Lower leg skin (tissue), 4 donors: ENCODE data around the gene GTSF1L. TPM values are rescaled to one million over a fixed set of nuclear protein-coding genes. Genes with fewer than 3 reads are reported as not detected.

Experiments
- DNase-seq, 2 donors: peaks; one replicate each; pipeline ENCODE4 v3.0.0-alpha.2; 2019; ENCODE audit warnings: low spot score in 2 of 2
- H3K4me3 ChIP-seq: fragments of 200-600 bp; sonication (generic); 2 replicates; pipeline ENCODE4 v1.5.1; 2017; ENCODE audit warnings: mild to moderate bottlenecking, low read depth; ENCODE audit not compliant: poor library complexity, severe bottlenecking
- POLR2A ChIP-seq, 2 donors: fragments of 450-650 bp; IDR thresholded peaks; one replicate each; pipeline ENCODE4 v1.6.1; 2016 to 2017; ENCODE audit warnings: antibody characterized with exemption in 2 of 2, mild to moderate bottlenecking in 1 of 2, moderate library complexity in 1 of 2
- WGBS, 2 donors: methylation state at CpG; one replicate each; pipeline ENCODE4 v1.1.5; 2018; 5-methylcytosine and 5-hydroxymethylcytosine counted together
- intact Hi-C: fragments of 100-400 bp; cut with DNase I; formaldehyde crosslinking; loops from one replicate; pipeline ENCODE4 v1.15.0; 2023; ENCODE audit warnings: low total_unique reads
- total RNA-seq, 4 donors: library from RNA; depleted of rRNA; stranded (reverse); fragments of >200 nt; gene quantifications; one replicate each; pipeline ENCODE4 v1.1.0, GENCODE V29; 2016
- TF ChIP-seq, protein P1 (sequence below), 3 donors: fragments of 450-650 bp; IDR thresholded peaks; one replicate each; pipeline ENCODE4 v1.5.1; 2016; ENCODE audit warnings: antibody characterized with exemption in 3 of 3, mild to moderate bottlenecking in 3 of 3, moderate library complexity in 2 of 3

GTSF1L gene
- total RNA-seq, 4 donors from 2014 or later, result not detected

DNA sequence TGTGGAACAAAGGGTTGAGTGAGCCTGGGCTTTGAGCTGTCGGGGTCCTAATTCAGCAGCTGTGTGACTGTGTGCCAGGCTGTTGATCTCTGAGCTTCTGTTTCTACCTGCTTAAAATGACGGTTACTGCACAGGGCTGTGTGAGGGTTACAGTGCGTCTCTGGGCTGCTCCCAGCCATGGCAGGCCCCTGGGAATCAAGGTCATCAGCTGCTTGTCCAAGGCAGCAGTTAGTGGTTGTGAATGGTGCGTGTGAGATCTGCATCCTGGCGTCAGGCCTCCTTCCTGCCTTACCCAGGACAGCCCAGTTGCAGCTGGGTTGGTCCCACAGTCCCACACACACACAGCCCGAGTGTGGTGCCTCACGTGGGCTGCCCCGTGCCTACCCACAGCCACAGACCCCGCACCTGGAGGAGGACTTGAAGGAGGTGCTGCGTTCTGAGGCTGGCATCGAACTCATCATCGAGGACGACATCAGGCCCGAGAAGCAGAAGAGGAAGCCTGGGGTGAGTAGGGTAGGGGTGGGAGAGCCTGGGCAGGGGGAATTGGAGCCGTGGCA lies 15.6 kb downstream of the GTSF1L start:
- H3K4me3 ChIP-seq, result no peak overlapping the region
- intact Hi-C loops, result no loop called here
- TF ChIP-seq, protein P1, sequence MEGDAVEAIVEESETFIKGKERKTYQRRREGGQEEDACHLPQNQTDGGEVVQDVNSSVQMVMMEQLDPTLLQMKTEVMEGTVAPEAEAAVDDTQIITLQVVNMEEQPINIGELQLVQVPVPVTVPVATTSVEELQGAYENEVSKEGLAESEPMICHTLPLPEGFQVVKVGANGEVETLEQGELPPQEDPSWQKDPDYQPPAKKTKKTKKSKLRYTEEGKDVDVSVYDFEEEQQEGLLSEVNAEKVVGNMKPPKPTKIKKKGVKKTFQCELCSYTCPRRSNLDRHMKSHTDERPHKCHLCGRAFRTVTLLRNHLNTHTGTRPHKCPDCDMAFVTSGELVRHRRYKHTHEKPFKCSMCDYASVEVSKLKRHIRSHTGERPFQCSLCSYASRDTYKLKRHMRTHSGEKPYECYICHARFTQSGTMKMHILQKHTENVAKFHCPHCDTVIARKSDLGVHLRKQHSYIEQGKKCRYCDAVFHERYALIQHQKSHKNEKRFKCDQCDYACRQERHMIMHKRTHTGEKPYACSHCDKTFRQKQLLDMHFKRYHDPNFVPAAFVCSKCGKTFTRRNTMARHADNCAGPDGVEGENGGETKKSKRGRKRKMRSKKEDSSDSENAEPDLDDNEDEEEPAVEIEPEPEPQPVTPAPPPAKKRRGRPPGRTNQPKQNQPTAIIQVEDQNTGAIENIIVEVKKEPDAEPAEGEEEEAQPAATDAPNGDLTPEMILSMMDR (IDR thresholded peaks at IDR 0.05), result no peak
- no peak for TF ChIP-seq POLR2A (IDR thresholded peaks at IDR 0.05)
- 93 to 94% methylated on average over 15 of the region's 15 CpGs for WGBS, 2 donors
- no peak for DNase-seq

- no peak for DNase-seq
These were observed 16.3 kb downstream of the GTSF1L start for GRCh38 chr20:43710370-43711044.

GRCh38 chr20:43702502-43702901 lies 24.3 kb downstream of the GTSF1L start:
- TF ChIP-seq, protein P1 (IDR thresholded peaks at IDR 0.05), result no peak
- no peak for TF ChIP-seq POLR2A (IDR thresholded peaks at IDR 0.05)
- WGBS, 2 donors, result 98 to 100% methylated on average over 5 to 14 of the region's 14 CpGs
- DNase-seq, result no peak
- intact Hi-C loops, result no loop called here
- H3K4me3 ChIP-seq, result no peak overlapping the region

More at GRCh38 chr20:43710370-43711044, 16.3 kb downstream of the GTSF1L start:
- intact Hi-C loops, result no loop called here
- TF ChIP-seq, protein P1 (IDR thresholded peaks at IDR 0.05), result no peak
- no peak for TF ChIP-seq POLR2A (IDR thresholded peaks at IDR 0.05)
- no peak overlapping the region for H3K4me3 ChIP-seq
- WGBS, 2 donors, result 93 to 94% methylated on average over 9 of the region's 9 CpGs

GRCh38 chr20:43700627-43701026 lies 26.2 kb downstream of the GTSF1L start:
- H3K4me3 ChIP-seq, result no peak overlapping the region
- no peak for TF ChIP-seq POLR2A (IDR thresholded peaks at IDR 0.05)
- TF ChIP-seq, protein P1 (IDR thresholded peaks at IDR 0.05), result no peak
- intact Hi-C loops, result no loop called here
- 97 to 98% methylated on average over 8 of the region's 8 CpGs for WGBS, 2 donors
- DNase-seq, result no peak

DNA sequence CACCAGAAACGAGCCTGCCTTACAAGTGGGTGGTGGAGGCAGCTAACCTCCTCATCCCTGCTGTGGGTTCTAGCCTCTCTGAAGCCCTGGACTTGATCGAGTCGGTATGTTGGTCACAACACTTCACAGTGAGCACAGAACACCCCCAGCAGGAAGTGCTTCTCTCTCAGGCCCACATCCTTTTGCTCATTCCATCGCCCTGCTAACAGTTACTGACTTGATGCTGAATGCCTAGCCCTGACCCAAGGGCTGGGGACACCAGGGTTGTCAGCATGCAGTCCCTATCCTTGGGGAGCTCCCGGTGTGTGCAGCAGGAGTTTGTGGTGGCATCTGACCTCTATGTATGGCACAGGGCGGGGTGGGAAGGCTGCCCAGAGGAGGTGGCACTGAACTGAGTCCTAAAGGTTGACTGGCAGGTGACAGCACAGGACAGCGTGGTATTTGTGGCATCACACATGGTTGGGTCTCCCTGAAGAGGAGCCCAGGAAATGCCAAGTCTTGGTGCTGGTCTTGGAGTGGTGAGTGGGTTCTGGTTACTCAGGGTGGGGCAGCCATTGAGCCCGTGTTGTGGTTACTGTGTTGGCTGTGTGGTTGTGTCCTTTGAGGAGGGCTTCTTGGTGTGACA lies 26.7 kb downstream of the GTSF1L start:
- 90 to 93% methylated on average over 8 of the region's 8 CpGs for WGBS, 2 donors
- no peak overlapping the region for H3K4me3 ChIP-seq
- intact Hi-C loops, result no loop called here
- TF ChIP-seq, protein P1 (IDR thresholded peaks at IDR 0.05), result no peak
- TF ChIP-seq POLR2A (IDR thresholded peaks at IDR 0.05), result no peak
- no peak for DNase-seq
